COLO668 (cell line): Measurements from ENCODE around the gene SLC4A3.
A peak's percentile ranks its signal among the peaks of the same experiment; 100 is the strongest.

Experiments
- DNase-seq: peaks from one replicate; lab custom pipeline; 2025; ENCODE audit not compliant: unreplicated experiment; lab: John Stamatoyannopoulos, UW

The SLC4A3 gene

GRCh38 chr2:219613461-219614070 lies 13.9 kb upstream of the SLC4A3 start:
- DNase-seq = no peak

GRCh38 chr2:219614076-219614860 lies 13.2 kb upstream of the SLC4A3 start:
- DNase-seq = no peak

DNA sequence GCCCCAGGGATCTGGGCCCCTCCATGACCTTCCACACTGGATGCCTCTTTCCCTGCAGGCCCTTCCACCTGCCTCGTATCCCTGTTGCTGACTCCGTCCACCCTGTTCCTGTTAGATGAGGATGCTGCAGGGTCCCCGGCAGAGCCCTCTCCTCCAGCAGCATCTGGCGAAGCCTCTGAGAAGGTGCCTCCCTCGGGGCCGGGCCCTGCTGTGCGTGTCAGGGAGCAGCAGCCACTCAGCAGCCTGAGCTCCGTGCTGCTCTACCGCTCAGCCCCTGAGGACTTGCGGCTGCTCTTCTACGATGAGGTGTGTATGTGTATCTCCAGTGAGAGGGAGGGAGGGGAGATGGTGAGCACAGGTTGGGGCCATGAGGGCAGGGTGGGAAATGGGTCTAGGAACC lies 12.4 kb upstream of the SLC4A3 start:
- DNase-seq = no peak

GRCh38 chr2:219615894-219616293 lies 11.5 kb upstream of the SLC4A3 start:
- DNase-seq = no peak

GRCh38 chr2:219616550-219616949 lies 10.9 kb upstream of the SLC4A3 start:
- no peak for DNase-seq

DNA sequence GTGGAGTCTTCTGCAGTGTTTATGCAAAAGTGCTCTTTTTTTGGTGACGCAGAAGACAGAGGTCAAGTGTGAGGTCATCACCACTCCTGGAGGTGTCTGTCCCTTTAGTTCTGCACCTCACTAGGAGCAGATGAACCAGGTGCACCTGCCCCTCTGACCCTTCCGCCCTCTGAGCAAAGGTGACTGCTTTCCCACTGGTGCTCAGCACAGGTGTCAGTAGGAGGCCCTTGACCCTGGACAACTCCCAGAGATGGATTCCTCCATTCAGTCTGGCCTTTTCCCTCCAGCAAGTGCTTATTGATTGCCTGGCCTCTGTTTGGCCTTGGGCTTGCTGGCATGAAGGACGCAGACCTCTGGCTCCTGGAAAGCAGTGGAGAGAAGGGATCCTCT lies 8.7 kb upstream of the SLC4A3 start:
- DNase-seq = no peak

GRCh38 chr2:219619235-219619634 lies 8.2 kb upstream of the SLC4A3 start:
- DNase-seq = no peak

GRCh38 chr2:219620546-219620945 lies 6.9 kb upstream of the SLC4A3 start:
- DNase-seq = no peak

- DNase-seq = no peak
Measured at GRCh38 chr2:219621935-219622334, 5.5 kb upstream of the SLC4A3 start.

DNA sequence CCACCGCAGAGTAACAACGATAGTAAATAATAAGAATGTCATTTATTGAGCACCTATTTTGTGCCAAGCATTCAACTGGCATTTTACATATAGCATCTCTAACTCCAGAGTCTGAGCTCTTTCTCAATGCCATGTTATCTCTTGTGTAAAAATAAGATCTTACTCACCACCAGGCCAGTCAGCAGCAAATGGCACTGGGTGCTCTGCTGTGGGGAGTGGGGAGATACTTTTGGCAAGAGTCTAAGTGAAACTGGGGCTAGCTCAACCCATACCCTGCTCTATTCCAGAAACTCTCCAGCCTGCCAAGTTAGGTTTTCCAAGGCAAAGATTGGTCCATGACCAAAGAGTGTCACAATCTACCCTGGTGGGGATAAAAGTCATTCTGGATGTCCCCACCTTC lies 5.0 kb upstream of the SLC4A3 start:
- no peak for DNase-seq

GRCh38 chr2:219624565-219624964 lies 2.9 kb upstream of the SLC4A3 start:
- no peak for DNase-seq

DNA sequence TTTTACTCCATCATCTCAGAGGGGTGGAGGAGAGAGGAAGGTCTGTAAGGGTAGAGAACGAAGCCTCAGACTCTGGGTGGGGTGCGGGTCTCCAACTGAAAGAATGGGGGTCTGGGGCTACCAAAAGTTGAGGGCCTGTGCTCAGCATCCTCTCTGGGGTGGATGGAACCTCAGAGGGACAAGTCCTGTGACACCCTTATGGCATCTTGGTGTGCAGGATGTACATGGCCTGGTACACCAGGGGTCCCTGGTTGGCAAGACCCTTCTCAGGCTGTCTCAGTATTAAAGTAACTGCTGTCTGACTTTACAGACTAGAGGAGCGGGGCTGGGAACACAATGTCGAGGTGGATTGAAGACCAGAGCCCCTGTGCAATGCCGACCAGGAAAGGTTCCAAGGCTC lies 2.3 kb upstream of the SLC4A3 start:
- no peak for DNase-seq

DNA sequence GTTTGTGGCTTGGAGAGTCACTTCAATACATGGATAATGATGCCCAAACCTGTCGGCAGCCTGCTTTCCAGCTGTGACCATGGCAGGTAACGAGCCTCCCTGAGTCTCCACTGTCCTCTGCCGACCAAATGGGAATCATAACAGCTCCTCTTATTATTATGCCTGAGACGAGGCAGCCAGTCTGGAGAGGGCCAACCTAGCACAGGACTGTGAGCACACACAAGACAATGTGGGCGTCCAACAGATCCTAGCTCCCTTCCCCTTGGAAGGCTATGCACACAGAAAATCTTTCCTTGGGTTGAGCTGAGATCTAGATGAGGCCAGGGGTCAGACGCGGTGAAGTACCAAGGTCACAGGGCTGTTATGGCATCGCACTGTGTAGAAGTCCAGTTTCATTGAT lies 890 bp upstream of the SLC4A3 start:
- peak; percentile 16 for DNase-seq

- no peak for DNase-seq
Measured at GRCh38 chr2:219628235-219628985, 980 bp downstream of the SLC4A3 start.

DNA sequence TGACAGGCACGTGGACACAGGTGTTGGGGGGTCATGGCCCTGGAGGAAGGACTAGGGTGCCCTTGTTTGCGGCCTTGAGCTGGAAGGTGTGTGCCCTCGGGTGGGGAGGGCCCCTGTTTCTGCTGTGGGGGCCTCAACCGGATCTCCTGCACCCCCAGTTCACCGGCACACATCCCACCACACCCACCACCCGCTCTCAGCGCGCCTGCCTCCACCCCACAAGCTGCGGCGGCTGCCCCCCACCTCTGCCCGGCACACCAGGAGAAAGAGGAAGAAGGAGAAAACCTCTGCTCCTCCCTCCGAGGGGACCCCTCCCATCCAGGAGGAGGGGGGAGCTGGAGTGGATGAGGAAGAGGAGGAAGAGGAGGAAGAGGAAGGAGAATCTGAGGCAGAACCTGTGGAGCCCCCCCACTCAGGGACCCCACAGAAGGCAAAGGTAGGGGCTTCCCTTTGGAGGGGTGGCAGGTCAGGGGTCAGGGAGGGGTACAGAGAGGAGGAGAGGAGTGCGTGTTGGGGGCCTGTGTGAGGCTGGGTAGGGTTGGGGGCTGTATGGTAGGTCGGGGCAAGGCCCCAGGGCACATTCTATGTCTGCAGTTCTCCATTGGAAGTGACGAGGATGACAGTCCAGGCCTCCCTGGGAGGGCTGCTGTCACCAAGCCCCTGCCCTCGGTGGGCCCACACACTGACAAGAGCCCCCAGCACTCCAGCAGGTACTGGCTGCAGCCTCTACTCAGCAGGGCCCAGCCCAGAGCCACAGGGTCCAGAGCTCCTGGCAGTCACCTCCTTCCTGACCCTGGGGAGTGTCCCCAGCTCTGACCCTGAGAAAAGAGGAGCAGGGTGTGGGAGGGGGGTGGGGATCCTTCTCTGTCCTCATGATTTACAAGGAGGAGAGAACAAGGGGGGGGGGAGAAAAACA lies 1.8 kb downstream of the SLC4A3 start:
- no peak for DNase-seq

- DNase-seq = no peak
Measured at GRCh38 chr2:219629976-219630695, 2.7 kb downstream of the SLC4A3 start.

- no peak for DNase-seq
Measured at GRCh38 chr2:219630770-219631405, 3.5 kb downstream of the SLC4A3 start.

- DNase-seq = no peak
Measured at GRCh38 chr2:219631406-219631891, 4.0 kb downstream of the SLC4A3 start.

- DNase-seq = no peak
Measured at GRCh38 chr2:219631904-219632759, 4.7 kb downstream of the SLC4A3 start.
